Heart right ventricle (tissue), 16 donors: Measurements from ENCODE around the gene RIN1. TPM values are rescaled to one million over a fixed set of nuclear protein-coding genes. Genes with fewer than 3 reads are reported as not detected.

Experiments
- ATAC-seq, 8 donors: fragments of 200-7000 bp; cut with Tn5 transposase; one replicate each; pipeline ENCODE4 v1.9.1; 2020; ENCODE audit warnings: mild to moderate bottlenecking in 8 of 8, moderate library complexity in 8 of 8, moderate number of reproducible peaks in 1 of 8
- DNase-seq, 2 donors: peaks; one replicate each; pipeline ENCODE4 v3.0.0-alpha.2; 2020
- H3K27ac ChIP-seq, 10 donors: fragments of 200-600 bp; sonication (generic) in 2 of 10; one replicate each; pipeline versions ENCODE4 v1.5.0 to v1.8.0; 2020 to 2022; ENCODE audit warnings: mild to moderate bottlenecking in 3 of 10
- H3K27me3 ChIP-seq, 7 donors: fragments of 200-600 bp; one replicate each; pipeline ENCODE4 v1.8.0; 2021 to 2022; ENCODE audit warnings: mild to moderate bottlenecking in 2 of 7
- H3K36me3 ChIP-seq, 9 donors: fragments of 200-600 bp; sonication (generic) in 1 of 9; one replicate each; pipeline versions ENCODE4 v1.5.0 to v1.8.0; 2020 to 2022; ENCODE audit warnings: mild to moderate bottlenecking in 2 of 9
- H3K4me1 ChIP-seq, 9 donors: fragments of 200-600 bp; sonication (generic) in 1 of 9; one replicate each; pipeline versions ENCODE4 v1.5.0 to v1.8.0; 2020 to 2022; ENCODE audit warnings: mild to moderate bottlenecking in 4 of 9
- H3K4me3 ChIP-seq, 10 donors: fragments of 200-600 bp; sonication (generic) in 2 of 10; one replicate each; pipeline versions ENCODE4 v1.5.0 to v1.8.0; 2020 to 2022; ENCODE audit warnings: mild to moderate bottlenecking in 7 of 10, moderate library complexity in 2 of 10
- H3K9me3 ChIP-seq, 11 donors: fragments of 200-600 bp in 10 of 11; sonication (generic) in 2 of 11; one replicate each; pipeline versions ENCODE4 v1.5.0 to v1.8.0; 2013 to 2022; ENCODE audit warnings: mild to moderate bottlenecking in 2 of 11, control low read depth in 1 of 11, moderate library complexity in 1 of 11
- CTCF ChIP-seq, 9 donors: fragments of 200-600 bp; sonication (generic) in 2 of 9; IDR thresholded peaks; one replicate each; pipeline versions ENCODE4 v1.5.0 to v1.8.0; 2021 to 2022; ENCODE audit warnings: antibody characterized with exemption in 9 of 9, mild to moderate bottlenecking in 5 of 9, moderate library complexity in 1 of 9
- WGBS, 2 donors: extraction: QIAGEN DNeasy Blood & Tissue Kit; methylation state at CpG; one replicate each; pipeline ENCODE4 v1.1.7; 2013; ENCODE audit warnings: inconsistent platforms in 1 of 2; 5-methylcytosine and 5-hydroxymethylcytosine counted together
- intact Hi-C, 10 donors: fragments of 100-400 bp; cut with DNase I; formaldehyde crosslinking; loops; one replicate each; pipeline versions ENCODE4 v1.11.1 to v1.14.2; 2022
- polyA plus RNA-seq, 2 donors: library from polyadenylated mRNA; stranded (reverse); fragments of 200-250 nt; gene quantifications; one replicate each; pipeline ENCODE4 v1.2.3, GENCODE V29; 2013
- total RNA-seq, 10 donors: library from RNA; stranded (reverse); fragmentation: NEBNext Ultra II Directional in 3 of 10; extraction: Animal tissue kit (Norgen Biotek cat#: 25700) in 3 of 10; gene quantifications; one replicate each; pipeline versions ENCODE4 v1.2.1 to v1.2.4, GENCODE V29; 2021 to 2023
- donor health status: Arrhythmogenic right ventricular cardiomyopathy.
- donor health status: ischemic (EF 13 %, LVEDD 7.1; RV severe dilation, severe dysfunction).
- donor health status: healthy with polysubstance abuse.
- donor health status: DM: no; HTN: yes; CAD: no.
- donor health status: DM: no; HTN: no; CAD: no.
- donor health status: ischemic (EF 25% LVEDD 6.9; RV normal size, moderate dysfunction).
- donor health status: ischemic (EF 25% LVEDD 5.7; RV mildly dilated, moderate dysfunction).
- donor health status: healthy.
- donor health status: DM: yes; HTN: yes; CAD: no.
- donor health status: Ischemic cardiomyopathy.
- donor health status: ischemic (EF 35%, LVEDD 5.7; RV mildly dilated, moderate dysfunction).
- donor health status: nonischemic (EF 11% LVEDD 7.7; RV severe dilation, severe dysfunction).
- donor health status: DM: yes; HTN: yes; CAD: no.
- donor health status: PGD.
- donor health status: ischemic (EF 29% LVEDD 5.4; RV normal size, mild dysfunction).
- donor health status: nonischemic (EF 23%, LVEDD 6.1; RV moderate dilation, normal function).

Gene RIN1
- total and polyA plus RNA-seq, 12 donors = 0.81 to 10.8 (median 1.9) TPM

GRCh38 chr11:66287211-66287888 lies 48.9 kb downstream of the RIN1 start:
- H3K27ac ChIP-seq = peak overlapping the region in 2 of 10 donors; percentile 98
- intact Hi-C loops = loop anchor here in 2 of 10 donors (10.0 kb wide), 1 partner anchor 63 kb away; no protein-coding TSS in a partner anchor
- H3K36me3 ChIP-seq = peaks cover 0 to 15% (median 0%) of the 10 kb centered on the region in 9 donors
- peaks cover 8 to 62% (median 46%) of the 10 kb centered on the region in 9 donors for H3K4me1 ChIP-seq
- DNase-seq (no peak), ATAC-seq (no peak)
- no peak for TF ChIP-seq CTCF (IDR thresholded peaks at IDR 0.05)
- peaks cover 5 to 18% (median 6%) of the 10 kb centered on the region in 7 donors for H3K27me3 ChIP-seq
- 75 to 88% methylated on average over 10 of the region's 10 CpGs for WGBS, 2 donors
- H3K4me3 ChIP-seq = peak overlapping the region in 6 of 10 donors; percentile 66 to 98 (median 87)
- H3K9me3 ChIP-seq = no peaks in the 10 kb centered on the region

- intact Hi-C loops = loop anchor here in 2 of 10 donors (10.0 kb wide), 1 partner anchor 62 kb away; no protein-coding TSS in a partner anchor
- 82 to 87% methylated on average over 5 of the region's 5 CpGs for WGBS, 2 donors
- no peak for TF ChIP-seq CTCF (IDR thresholded peaks at IDR 0.05)
- no peak overlapping the region for H3K4me3 ChIP-seq
- no peaks in the 10 kb centered on the region for H3K9me3 ChIP-seq
- H3K36me3 ChIP-seq = peaks cover 0 to 15% (median 0%) of the 10 kb centered on the region in 9 donors
- H3K27me3 ChIP-seq = peaks cover 0 to 11% (median 0%) of the 10 kb centered on the region in 7 donors
- DNase-seq = no peak
- H3K4me1 ChIP-seq = peaks cover 8 to 62% (median 46%) of the 10 kb centered on the region in 9 donors
- H3K27ac ChIP-seq = peak overlapping the region in 3 of 10 donors; percentile 61 to 63 (median 62)
- ATAC-seq = no peak
Measured at GRCh38 chr11:66286699-66287098, 49.5 kb downstream of the RIN1 start.

- Histone ChIP-seq H3K27ac (peak overlapping the region in 4 of 10 donors; percentile 30 to 63 (median 62)), H3K4me1 (peaks cover 8 to 62% (median 43%) of the 10 kb centered on the region in 9 donors), H3K9me3 (no peaks in the 10 kb centered on the region), H3K36me3 (peaks cover 0 to 15% (median 0%) of the 10 kb centered on the region in 9 donors), H3K27me3 (no peaks in the 10 kb centered on the region), H3K4me3 (no peak overlapping the region)
- WGBS, 2 donors = 82 to 89% methylated on average over 13 of the region's 13 CpGs
- TF ChIP-seq CTCF (IDR thresholded peaks at IDR 0.05) = no peak
- intact Hi-C loops = loop anchor here in 3 of 10 donors (2.0 to 10.0 kb wide), 2 partner anchors 61 to 63 kb away; no protein-coding TSS in a partner anchor
- ATAC-seq (peak in 1 of 8 donors; percentile 6), DNase-seq (no peak)
Measured at GRCh38 chr11:66285250-66285947, 50.8 kb downstream of the RIN1 start.

- H3K9me3 ChIP-seq = no peaks in the 10 kb centered on the region
- 94 to 96% methylated on average over 16 of the region's 16 CpGs for WGBS, 2 donors
- DNase-seq = no peak
- peaks cover 0 to 4% (median 0%) of the 10 kb centered on the region in 7 donors for H3K27me3 ChIP-seq
- no peak overlapping the region for H3K4me3 ChIP-seq
- peaks cover 8 to 55% (median 35%) of the 10 kb centered on the region in 9 donors for H3K4me1 ChIP-seq
- peak overlapping the region in 1 of 10 donors; percentile 63 for H3K27ac ChIP-seq
- H3K36me3 ChIP-seq = peaks cover 0 to 15% (median 0%) of the 10 kb centered on the region in 9 donors
- intact Hi-C loops = loop anchor here in 4 of 10 donors (2.0 to 10.0 kb wide), 3 partner anchors 60 to 62 kb away; no protein-coding TSS in a partner anchor
- no peak for ATAC-seq
- TF ChIP-seq CTCF (IDR thresholded peaks at IDR 0.05) = no peak
Measured at GRCh38 chr11:66284526-66285078, 51.6 kb downstream of the RIN1 start.
